WTC11 (cell line): ENCODE data around the gene RLF.

ENCODE experiments used
- ATF3 ChIP-seq: sonication (generic); formaldehyde crosslinking; conservative IDR thresholded peaks from 2 replicates; pipeline ENCODE4 v1.8.1; 2022; ENCODE audit warnings: mild to moderate bottlenecking, missing genetic modification reagents
- CTCF ChIP-seq: fragments of 200-600 bp; IDR thresholded peaks from 2 replicates; pipeline ENCODE4 v1.8.0; 2022; ENCODE audit warnings: antibody characterized with exemption
- FOXP1 ChIP-seq: sonication (generic); formaldehyde crosslinking; IDR thresholded peaks from 2 replicates; pipeline ENCODE4 v1.8.0; 2022; ENCODE audit warnings: missing genetic modification reagents, mild to moderate bottlenecking, moderate library complexity, borderline replicate concordance
- NFYB ChIP-seq: sonication (generic); formaldehyde crosslinking; conservative IDR thresholded peaks from 2 replicates; pipeline ENCODE4 v1.8.0; 2022; ENCODE audit warnings: low read depth, missing genetic modification reagents
- NR2C2 ChIP-seq: sonication (generic); formaldehyde crosslinking; IDR thresholded peaks from 2 replicates; pipeline ENCODE4 v1.8.0; 2022; ENCODE audit warnings: mild to moderate bottlenecking, missing genetic modification reagents
- ZNF425 ChIP-seq: fragments of 250-450 bp; sonication (Bioruptor Pico); conservative IDR thresholded peaks from 2 replicates; pipeline ENCODE4 v1.9.0; 2021; ENCODE audit warnings: mild to moderate bottlenecking

- TF ChIP-seq ZNF425 = no peak
- TF ChIP-seq NFYB (CRISPR knock-in tag) = no peak
- TF ChIP-seq CTCF = no peak
- no peak for TF ChIP-seq ATF3
- TF ChIP-seq NR2C2 (CRISPR knock-in tag) = no peak
- TF ChIP-seq FOXP1 (CRISPR knock-in tag) = no peak
These were observed 113.1 kb downstream of the RLF start for GRCh38 chr1:40274331-40274730.
